Lower leg skin (tissue), 4 donors: ENCODE results near the gene MT2A. TPM values are rescaled to one million over a fixed set of nuclear protein-coding genes. Genes with fewer than 3 reads are reported as not detected.

ENCODE experiments used
- DNase-seq, 2 donors: peaks; one replicate each; pipeline ENCODE4 v3.0.0-alpha.2; 2019; ENCODE audit warnings: low spot score in 2 of 2
- H3K4me3 ChIP-seq: fragments of 200-600 bp; sonication (generic); 2 replicates; pipeline ENCODE4 v1.5.1; 2017; ENCODE audit warnings: mild to moderate bottlenecking, low read depth; ENCODE audit not compliant: poor library complexity, severe bottlenecking
- POLR2A ChIP-seq, 2 donors: fragments of 450-650 bp; IDR thresholded peaks; one replicate each; pipeline ENCODE4 v1.6.1; 2016 to 2017; ENCODE audit warnings: antibody characterized with exemption in 2 of 2, mild to moderate bottlenecking in 1 of 2, moderate library complexity in 1 of 2
- WGBS, 2 donors: methylation state at CpG; one replicate each; pipeline ENCODE4 v1.1.5; 2018; 5-methylcytosine and 5-hydroxymethylcytosine counted together
- intact Hi-C: fragments of 100-400 bp; cut with DNase I; formaldehyde crosslinking; loops from one replicate; pipeline ENCODE4 v1.15.0; 2023; ENCODE audit warnings: low total_unique reads
- total RNA-seq, 4 donors: library from RNA; depleted of rRNA; stranded (reverse); fragments of >200 nt; gene quantifications; one replicate each; pipeline ENCODE4 v1.1.0, GENCODE V29; 2016
- TF ChIP-seq, protein P1 (sequence below), 3 donors: fragments of 450-650 bp; IDR thresholded peaks; one replicate each; pipeline ENCODE4 v1.5.1; 2016; ENCODE audit warnings: antibody characterized with exemption in 3 of 3, mild to moderate bottlenecking in 3 of 3, moderate library complexity in 2 of 3

Gene MT2A
- total RNA-seq, 4 donors from 2014 or later = 35.8 to 190 (median 135) TPM

DNA sequence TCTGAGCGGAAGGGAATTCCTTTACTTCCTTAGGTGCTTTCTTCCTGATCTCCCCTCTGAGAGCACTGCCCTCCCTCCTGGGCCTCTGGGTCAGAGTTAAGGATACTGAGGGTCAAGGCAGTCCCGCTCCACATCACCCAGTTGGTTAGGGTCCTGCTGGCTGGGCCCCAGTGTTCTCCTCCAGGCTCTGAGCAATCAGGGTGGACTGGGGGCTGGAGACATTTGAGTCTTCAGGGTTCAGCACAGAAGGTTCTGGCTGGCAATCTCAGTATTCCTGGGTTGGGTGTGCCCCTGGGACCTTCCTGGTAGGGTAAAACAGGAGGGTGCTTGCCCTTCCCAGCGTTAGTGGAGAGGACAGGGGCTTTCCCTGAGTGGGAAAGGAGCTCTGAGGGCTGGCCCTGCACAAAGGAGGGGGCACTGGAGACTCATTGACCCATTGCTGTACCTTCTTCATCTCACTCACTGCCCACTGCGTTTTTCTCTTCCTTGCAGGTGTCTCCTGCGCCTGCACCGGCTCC is 24.5 kb downstream of the MT2A start:
- WGBS, 2 donors = 26 to 39% methylated on average over 6 of the region's 6 CpGs
- TF ChIP-seq POLR2A (IDR thresholded peaks at IDR 0.05) = no peak
- TF ChIP-seq, protein P1, sequence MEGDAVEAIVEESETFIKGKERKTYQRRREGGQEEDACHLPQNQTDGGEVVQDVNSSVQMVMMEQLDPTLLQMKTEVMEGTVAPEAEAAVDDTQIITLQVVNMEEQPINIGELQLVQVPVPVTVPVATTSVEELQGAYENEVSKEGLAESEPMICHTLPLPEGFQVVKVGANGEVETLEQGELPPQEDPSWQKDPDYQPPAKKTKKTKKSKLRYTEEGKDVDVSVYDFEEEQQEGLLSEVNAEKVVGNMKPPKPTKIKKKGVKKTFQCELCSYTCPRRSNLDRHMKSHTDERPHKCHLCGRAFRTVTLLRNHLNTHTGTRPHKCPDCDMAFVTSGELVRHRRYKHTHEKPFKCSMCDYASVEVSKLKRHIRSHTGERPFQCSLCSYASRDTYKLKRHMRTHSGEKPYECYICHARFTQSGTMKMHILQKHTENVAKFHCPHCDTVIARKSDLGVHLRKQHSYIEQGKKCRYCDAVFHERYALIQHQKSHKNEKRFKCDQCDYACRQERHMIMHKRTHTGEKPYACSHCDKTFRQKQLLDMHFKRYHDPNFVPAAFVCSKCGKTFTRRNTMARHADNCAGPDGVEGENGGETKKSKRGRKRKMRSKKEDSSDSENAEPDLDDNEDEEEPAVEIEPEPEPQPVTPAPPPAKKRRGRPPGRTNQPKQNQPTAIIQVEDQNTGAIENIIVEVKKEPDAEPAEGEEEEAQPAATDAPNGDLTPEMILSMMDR (IDR thresholded peaks at IDR 0.05) = no peak

GRCh38 chr16:56633535-56633934 is 25.2 kb downstream of the MT2A start:
- DNase-seq = no peak
- 32 to 54% methylated on average over 7 of the region's 7 CpGs for WGBS, 2 donors
- intact Hi-C loops = no loop called here
- no peak for TF ChIP-seq POLR2A (IDR thresholded peaks at IDR 0.05)
- TF ChIP-seq, protein P1 (IDR thresholded peaks at IDR 0.05) = no peak
- H3K4me3 ChIP-seq = no peak overlapping the region

More for the DNA sequence above, 24.5 kb downstream of the MT2A start:
- peak overlapping the region; percentile 21 for H3K4me3 ChIP-seq
- intact Hi-C loops = no loop called here
- DNase-seq = no peak

GRCh38 chr16:56634715-56635440 is 26.5 kb downstream of the MT2A start:
- intact Hi-C loops = no loop called here
- TF ChIP-seq, protein P1 (IDR thresholded peaks at IDR 0.05) = no peak
- TF ChIP-seq POLR2A (IDR thresholded peaks at IDR 0.05) = no peak
- H3K4me3 ChIP-seq = no peak overlapping the region
- WGBS, 2 donors = 68 to 79% methylated on average over 40 to 47 of the region's 47 CpGs
- no peak for DNase-seq

- WGBS, 2 donors = 63 to 67% methylated on average over 29 to 31 of the region's 40 CpGs
- intact Hi-C loops = no loop called here
- H3K4me3 ChIP-seq = no peak overlapping the region
Measured at GRCh38 chr16:56635441-56635967, 27.1 kb downstream of the MT2A start.

GRCh38 chr16:56636616-56637413 is 28.4 kb downstream of the MT2A start:
- no peak overlapping the region for H3K4me3 ChIP-seq
- intact Hi-C loops = no loop called here
- 75 to 76% methylated on average over 9 of the region's 9 CpGs for WGBS, 2 donors
- no peak for TF ChIP-seq POLR2A (IDR thresholded peaks at IDR 0.05)
- TF ChIP-seq, protein P1 (IDR thresholded peaks at IDR 0.05) = no peak
- no peak for DNase-seq

More at GRCh38 chr16:56635441-56635967, 27.1 kb downstream of the MT2A start:
- TF ChIP-seq, protein P1 (IDR thresholded peaks at IDR 0.05) = no peak
- TF ChIP-seq POLR2A (IDR thresholded peaks at IDR 0.05) = no peak
- no peak for DNase-seq
